Measurements from ENCODE around the gene FOXJ1.

The FOXJ1 gene

GRCh38 chr17:76161619-76162266 is 20.7 kb upstream of the FOXJ1 start:
- in situ Hi-C loops (cut with MboI; ENCODE audit: low pct_unique_long_range_greater_than_20kb, low sequenced_read_pairs): no loop called here
- DNase-seq: no peak

- no peak for DNase-seq
- in situ Hi-C loops (cut with MboI; ENCODE audit: low pct_unique_long_range_greater_than_20kb, low sequenced_read_pairs): no loop called here
These were observed 20.0 kb upstream of the FOXJ1 start for GRCh38 chr17:76160896-76161528.

- in situ Hi-C loops (cut with MboI; ENCODE audit: low pct_unique_long_range_greater_than_20kb, low sequenced_read_pairs): no loop called here
- no peak for DNase-seq
These were observed 18.1 kb upstream of the FOXJ1 start for GRCh38 chr17:76159157-76159556.

- DNase-seq: no peak
- in situ Hi-C loops (cut with MboI; ENCODE audit: low pct_unique_long_range_greater_than_20kb, low sequenced_read_pairs): no loop called here
These were observed 16.7 kb upstream of the FOXJ1 start for GRCh38 chr17:76157759-76158158.

GRCh38 chr17:76156662-76156991 is 15.6 kb upstream of the FOXJ1 start:
- DNase-seq: no peak
- in situ Hi-C loops (cut with MboI; ENCODE audit: low pct_unique_long_range_greater_than_20kb, low sequenced_read_pairs): no loop called here

- DNase-seq: no peak
- in situ Hi-C loops (cut with MboI; ENCODE audit: low pct_unique_long_range_greater_than_20kb, low sequenced_read_pairs): no loop called here
These were observed 15.1 kb upstream of the FOXJ1 start for GRCh38 chr17:76155988-76156661.

GRCh38 chr17:76154936-76155845 is 14.1 kb upstream of the FOXJ1 start:
- no peak for DNase-seq
- in situ Hi-C loops (cut with MboI; ENCODE audit: low pct_unique_long_range_greater_than_20kb, low sequenced_read_pairs): no loop called here

- DNase-seq: no peak
- in situ Hi-C loops (cut with MboI; ENCODE audit: low pct_unique_long_range_greater_than_20kb, low sequenced_read_pairs): no loop called here
These were observed 13.2 kb upstream of the FOXJ1 start for GRCh38 chr17:76154292-76154691.

GRCh38 chr17:76153640-76154039 is 12.6 kb upstream of the FOXJ1 start:
- in situ Hi-C loops (cut with MboI; ENCODE audit: low pct_unique_long_range_greater_than_20kb, low sequenced_read_pairs): no loop called here
- no peak for DNase-seq

- in situ Hi-C loops (cut with MboI; ENCODE audit: low pct_unique_long_range_greater_than_20kb, low sequenced_read_pairs): no loop called here
- DNase-seq: no peak
These were observed 12.2 kb upstream of the FOXJ1 start for GRCh38 chr17:76153202-76153601.

- DNase-seq: no peak
- in situ Hi-C loops (cut with MboI; ENCODE audit: low pct_unique_long_range_greater_than_20kb, low sequenced_read_pairs): no loop called here
These were observed 11.5 kb upstream of the FOXJ1 start for GRCh38 chr17:76152591-76152990.

GRCh38 chr17:76151896-76152454 is 10.9 kb upstream of the FOXJ1 start:
- in situ Hi-C loops (cut with MboI; ENCODE audit: low pct_unique_long_range_greater_than_20kb, low sequenced_read_pairs): no loop called here
- no peak for DNase-seq

- DNase-seq: no peak
- in situ Hi-C loops (cut with MboI; ENCODE audit: low pct_unique_long_range_greater_than_20kb, low sequenced_read_pairs): no loop called here
These were observed 9.9 kb upstream of the FOXJ1 start for GRCh38 chr17:76150712-76151622.

GRCh38 chr17:76149214-76149613 is 8.2 kb upstream of the FOXJ1 start:
- in situ Hi-C loops (cut with MboI; ENCODE audit: low pct_unique_long_range_greater_than_20kb, low sequenced_read_pairs): no loop called here
- DNase-seq: no peak

- in situ Hi-C loops (cut with MboI; ENCODE audit: low pct_unique_long_range_greater_than_20kb, low sequenced_read_pairs): no loop called here
- DNase-seq: no peak
These were observed 6.9 kb upstream of the FOXJ1 start for GRCh38 chr17:76148015-76148326.

- DNase-seq: peak; percentile 51
- in situ Hi-C loops (cut with MboI; ENCODE audit: low pct_unique_long_range_greater_than_20kb, low sequenced_read_pairs): no loop called here
These were observed 6.4 kb upstream of the FOXJ1 start for GRCh38 chr17:76147211-76148014.

- in situ Hi-C loops (cut with MboI; ENCODE audit: low pct_unique_long_range_greater_than_20kb, low sequenced_read_pairs): no loop called here
- no peak for DNase-seq
These were observed 5.2 kb upstream of the FOXJ1 start for GRCh38 chr17:76146053-76146851.

Data from KBM-7 (cell line).